KMS-11 (cell line): ENCODE data around the gene ZNF423.

Source experiments
- H2AFZ ChIP-seq: fragments of 200-600 bp; sonication (generic); 2 replicates; pipeline ENCODE4 v1.6.1; 2016; ENCODE audit warnings: antibody characterized with exemption, mixed run types, low read depth
- H3K27ac ChIP-seq: fragments of 200-600 bp; sonication (generic); 2 replicates; pipeline ENCODE4 v1.6.1; 2016; ENCODE audit warnings: mild to moderate bottlenecking, mixed run types
- H3K27me3 ChIP-seq: fragments of 200-600 bp; sonication (generic); 2 replicates; pipeline ENCODE4 v1.6.1; 2017; ENCODE audit warnings: mild to moderate bottlenecking, low read depth, mixed run types, moderate library complexity; ENCODE audit not compliant: insufficient read depth
- H3K36me3 ChIP-seq: fragments of 200-600 bp; sonication (generic); 2 replicates; pipeline ENCODE4 v1.6.1; 2017; ENCODE audit warnings: mild to moderate bottlenecking, mixed run types; ENCODE audit not compliant: insufficient read depth
- H3K4me1 ChIP-seq: fragments of 200-600 bp; sonication (generic); 2 replicates; pipeline ENCODE4 v1.6.1; 2016; ENCODE audit warnings: mild to moderate bottlenecking, low read depth, mixed run types; ENCODE audit not compliant: poor library complexity, severe bottlenecking
- H3K4me2 ChIP-seq: fragments of 200-600 bp; sonication (generic); 2 replicates; pipeline ENCODE4 v1.7.0; 2016; ENCODE audit warnings: mild to moderate bottlenecking, mixed run types
- H3K4me3 ChIP-seq: fragments of 200-600 bp; sonication (generic); IDR thresholded peaks from 2 replicates; pipeline ENCODE4 v1.6.1; 2017; ENCODE audit warnings: low read depth, low read length, mixed read lengths; ENCODE audit not compliant: insufficient read depth
- H3K79me2 ChIP-seq: fragments of 200-600 bp; sonication (generic); 2 replicates; pipeline ENCODE4 v1.6.1; 2016; ENCODE audit warnings: low read depth, mixed run types; ENCODE audit not compliant: insufficient read depth
- H3K9ac ChIP-seq: fragments of 200-600 bp; sonication (generic); 2 replicates; pipeline ENCODE4 v1.6.1; 2016; ENCODE audit warnings: mild to moderate bottlenecking, mixed run types
- H4K20me1 ChIP-seq: fragments of 200-600 bp; sonication (generic); 2 replicates; pipeline ENCODE4 v1.6.1; 2016; ENCODE audit warnings: mild to moderate bottlenecking, mixed run types; ENCODE audit not compliant: insufficient read depth
- TF ChIP-seq, protein P1 (sequence below): fragments of 200-600 bp; sonication (generic); conservative IDR thresholded peaks from 2 replicates; pipeline ENCODE4 v1.6.1; 2017; ENCODE audit warnings: low read depth, mild to moderate bottlenecking, antibody characterized with exemption, low read length, moderate library complexity, mixed read lengths

Gene ZNF423

DNA sequence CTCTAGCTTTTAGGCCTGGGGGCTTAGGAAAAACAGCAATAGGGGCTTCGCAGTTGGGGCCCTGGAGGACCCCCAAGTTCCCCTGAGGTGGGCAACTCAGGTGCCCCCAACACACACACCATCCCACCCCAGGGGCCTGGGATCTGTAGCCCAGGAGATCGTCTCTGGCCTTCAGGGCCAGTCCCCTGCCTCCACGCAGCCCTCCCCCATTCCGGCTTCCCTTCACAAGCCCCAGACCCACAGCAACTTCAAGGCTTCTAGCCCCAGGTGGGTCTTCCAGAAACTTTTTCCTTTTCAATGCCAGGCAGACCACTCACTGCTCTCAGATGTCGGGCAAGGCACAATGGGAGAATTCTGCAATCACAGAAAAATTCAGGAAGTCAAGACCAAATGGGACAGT, 402.9 kb downstream of the ZNF423 start:
- TF ChIP-seq, protein P1, sequence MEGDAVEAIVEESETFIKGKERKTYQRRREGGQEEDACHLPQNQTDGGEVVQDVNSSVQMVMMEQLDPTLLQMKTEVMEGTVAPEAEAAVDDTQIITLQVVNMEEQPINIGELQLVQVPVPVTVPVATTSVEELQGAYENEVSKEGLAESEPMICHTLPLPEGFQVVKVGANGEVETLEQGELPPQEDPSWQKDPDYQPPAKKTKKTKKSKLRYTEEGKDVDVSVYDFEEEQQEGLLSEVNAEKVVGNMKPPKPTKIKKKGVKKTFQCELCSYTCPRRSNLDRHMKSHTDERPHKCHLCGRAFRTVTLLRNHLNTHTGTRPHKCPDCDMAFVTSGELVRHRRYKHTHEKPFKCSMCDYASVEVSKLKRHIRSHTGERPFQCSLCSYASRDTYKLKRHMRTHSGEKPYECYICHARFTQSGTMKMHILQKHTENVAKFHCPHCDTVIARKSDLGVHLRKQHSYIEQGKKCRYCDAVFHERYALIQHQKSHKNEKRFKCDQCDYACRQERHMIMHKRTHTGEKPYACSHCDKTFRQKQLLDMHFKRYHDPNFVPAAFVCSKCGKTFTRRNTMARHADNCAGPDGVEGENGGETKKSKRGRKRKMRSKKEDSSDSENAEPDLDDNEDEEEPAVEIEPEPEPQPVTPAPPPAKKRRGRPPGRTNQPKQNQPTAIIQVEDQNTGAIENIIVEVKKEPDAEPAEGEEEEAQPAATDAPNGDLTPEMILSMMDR, result no peak
- H4K20me1 ChIP-seq, result no peaks in the 10 kb centered on the region
- H3K9ac ChIP-seq, result no peak overlapping the region
- H3K4me1 ChIP-seq, result no peaks in the 10 kb centered on the region
- H2AFZ ChIP-seq, result no peak overlapping the region
- H3K4me2 ChIP-seq, result no peak overlapping the region
- H3K27ac ChIP-seq, result no peak overlapping the region
- no peaks in the 10 kb centered on the region for H3K27me3 ChIP-seq
- H3K36me3 ChIP-seq, result no peaks in the 10 kb centered on the region
- H3K4me3 ChIP-seq, result no peak overlapping the region
- H3K79me2 ChIP-seq, result no peaks in the 10 kb centered on the region

DNA sequence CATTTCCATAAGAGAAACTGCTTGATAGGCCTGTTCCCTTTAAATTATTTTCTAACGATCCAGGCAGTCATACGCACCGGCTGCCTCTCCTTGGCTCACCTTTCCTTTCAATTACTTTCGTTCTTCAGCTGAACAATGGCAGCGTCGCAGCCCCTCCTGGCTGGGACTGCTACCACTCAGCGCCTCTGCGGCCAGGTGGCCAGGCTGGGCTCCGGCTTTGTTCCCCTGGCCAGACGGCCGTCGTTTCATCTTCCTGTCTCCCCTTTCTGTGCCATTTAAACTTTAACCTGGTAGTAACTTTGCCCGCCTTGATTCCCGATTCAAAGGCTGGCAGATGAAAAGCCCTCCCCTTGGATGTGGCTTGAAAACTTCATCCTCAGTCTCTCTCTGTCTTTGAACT, 403.3 kb downstream of the ZNF423 start:
- H3K4me3 ChIP-seq, result no peak overlapping the region
- TF ChIP-seq, protein P1, result no peak
- no peaks in the 10 kb centered on the region for H3K36me3 ChIP-seq
- no peaks in the 10 kb centered on the region for H3K27me3 ChIP-seq
- no peak overlapping the region for H3K4me2 ChIP-seq
- no peak overlapping the region for H3K27ac ChIP-seq
- H3K9ac ChIP-seq, result no peak overlapping the region
- no peaks in the 10 kb centered on the region for H4K20me1 ChIP-seq
- H3K79me2 ChIP-seq, result no peaks in the 10 kb centered on the region
- H2AFZ ChIP-seq, result no peak overlapping the region
- no peaks in the 10 kb centered on the region for H3K4me1 ChIP-seq

DNA sequence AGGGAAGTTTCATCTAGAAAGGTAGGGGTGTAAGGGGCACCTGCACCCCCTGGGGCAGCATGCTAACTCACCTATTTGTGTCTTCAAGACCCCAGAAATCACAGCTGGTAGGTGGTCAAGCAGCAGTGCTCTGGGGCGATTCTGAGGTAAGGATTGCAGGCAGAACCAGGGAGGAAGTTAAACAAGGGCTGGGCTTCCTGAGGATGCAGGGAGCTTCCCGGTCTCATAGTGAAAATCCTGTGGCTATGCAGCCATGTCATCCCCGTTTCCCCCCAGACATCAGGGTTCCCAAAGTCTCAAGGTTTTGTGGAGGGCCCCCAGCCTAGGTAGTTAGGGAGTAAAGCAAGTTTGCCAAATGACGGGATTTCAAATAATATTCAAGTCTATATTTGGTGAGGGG, 403.8 kb downstream of the ZNF423 start:
- no peaks in the 10 kb centered on the region for H3K4me1 ChIP-seq
- H3K27ac ChIP-seq, result no peak overlapping the region
- no peaks in the 10 kb centered on the region for H3K36me3 ChIP-seq
- no peak overlapping the region for H3K4me3 ChIP-seq
- H4K20me1 ChIP-seq, result no peaks in the 10 kb centered on the region
- TF ChIP-seq, protein P1, result no peak
- no peak overlapping the region for H3K9ac ChIP-seq
- H3K79me2 ChIP-seq, result no peaks in the 10 kb centered on the region
- H3K4me2 ChIP-seq, result no peak overlapping the region
- no peak overlapping the region for H2AFZ ChIP-seq
- H3K27me3 ChIP-seq, result no peaks in the 10 kb centered on the region

DNA sequence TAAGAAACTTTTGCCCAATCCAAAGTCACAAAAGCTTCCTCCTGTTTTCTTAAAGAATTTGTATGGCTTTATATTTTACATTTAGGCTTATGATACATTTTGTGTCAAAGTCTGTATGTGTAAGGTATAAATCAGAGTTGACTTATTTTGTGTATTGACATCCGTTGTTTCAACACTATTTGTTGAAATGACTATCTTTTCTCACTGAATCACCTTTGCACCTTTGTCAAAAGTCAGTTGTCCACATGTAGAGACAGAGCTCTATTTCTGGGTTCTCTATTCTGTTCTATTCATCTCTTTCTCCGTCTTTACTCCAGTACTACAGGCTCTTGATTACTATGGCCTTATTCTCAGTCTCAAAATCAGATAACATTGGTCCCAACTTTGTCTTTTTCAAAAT, 409.1 kb downstream of the ZNF423 start:
- peaks cover 2% of the 10 kb centered on the region for H3K4me1 ChIP-seq
- no peak overlapping the region for H3K4me2 ChIP-seq
- H4K20me1 ChIP-seq, result no peaks in the 10 kb centered on the region

More for the DNA sequence above, 409.1 kb downstream of the ZNF423 start:
- Histone ChIP-seq H3K27me3 (no peaks in the 10 kb centered on the region), H3K79me2 (no peaks in the 10 kb centered on the region), H3K27ac (no peak overlapping the region), H3K9ac (no peak overlapping the region), H3K36me3 (no peaks in the 10 kb centered on the region), H3K4me3 (no peak overlapping the region), H2AFZ (no peak overlapping the region)
- TF ChIP-seq, protein P1, result no peak
